HEK293T (cell line): Measurements from ENCODE around the gene ANO6.

Source experiments
- ARNT ChIP-seq: fragments of 450-650 bp; IDR thresholded peaks from 2 replicates; pipeline ENCODE4 v1.6.1; 2017; ENCODE audit warnings: mild to moderate bottlenecking
- BHLHE40 ChIP-seq: fragments of 450-650 bp; IDR thresholded peaks from 2 replicates; pipeline ENCODE4 v1.6.1; 2016; ENCODE audit warnings: mild to moderate bottlenecking, moderate library complexity, borderline replicate concordance
- CTBP1 ChIP-seq: fragments of 450-650 bp; IDR thresholded peaks from 2 replicates; pipeline ENCODE4 v1.6.1; 2016; ENCODE audit warnings: borderline replicate concordance
- ELF4 ChIP-seq: fragments of 450-650 bp; IDR thresholded peaks from 2 replicates; pipeline ENCODE4 v1.6.1; 2017; ENCODE audit warnings: antibody characterized with exemption
- FOXA1 ChIP-seq: fragments of 450-650 bp; IDR thresholded peaks from 2 replicates; pipeline ENCODE4 v1.6.1; 2016; ENCODE audit warnings: mild to moderate bottlenecking
- FOXK2 ChIP-seq: fragments of 450-650 bp; IDR thresholded peaks from 2 replicates; pipeline ENCODE4 v1.6.1; 2016; ENCODE audit warnings: mild to moderate bottlenecking
- FOXM1 ChIP-seq: fragments of 450-650 bp; IDR thresholded peaks from 2 replicates; pipeline ENCODE4 v1.6.1; 2017; ENCODE audit warnings: mild to moderate bottlenecking, borderline replicate concordance
- HDGF ChIP-seq: fragments of 450-650 bp; IDR thresholded peaks from 2 replicates; pipeline ENCODE4 v1.6.1; 2017; ENCODE audit warnings: antibody characterized with exemption, borderline replicate concordance
- L3MBTL2 ChIP-seq: fragments of 450-650 bp; conservative IDR thresholded peaks from 2 replicates; pipeline ENCODE4 v1.6.1; 2016; ENCODE audit warnings: mild to moderate bottlenecking
- LEF1 ChIP-seq: fragments of 450-650 bp; IDR thresholded peaks from 2 replicates; pipeline ENCODE4 v1.6.1; 2017; ENCODE audit warnings: mild to moderate bottlenecking, borderline replicate concordance
- SP1 ChIP-seq: fragments of 450-650 bp; IDR thresholded peaks from 2 replicates; pipeline ENCODE4 v1.6.1; 2017
- SUZ12 ChIP-seq: fragments of 450-650 bp; IDR thresholded peaks from 2 replicates; pipeline ENCODE4 v1.6.1; 2016; ENCODE audit warnings: mild to moderate bottlenecking
- TARDBP ChIP-seq: fragments of 450-650 bp; IDR thresholded peaks from 2 replicates; pipeline ENCODE4 v1.6.1; 2016
- ZNF384 ChIP-seq: fragments of 450-650 bp; IDR thresholded peaks from 2 replicates; pipeline ENCODE4 v1.6.1; 2016

DNA sequence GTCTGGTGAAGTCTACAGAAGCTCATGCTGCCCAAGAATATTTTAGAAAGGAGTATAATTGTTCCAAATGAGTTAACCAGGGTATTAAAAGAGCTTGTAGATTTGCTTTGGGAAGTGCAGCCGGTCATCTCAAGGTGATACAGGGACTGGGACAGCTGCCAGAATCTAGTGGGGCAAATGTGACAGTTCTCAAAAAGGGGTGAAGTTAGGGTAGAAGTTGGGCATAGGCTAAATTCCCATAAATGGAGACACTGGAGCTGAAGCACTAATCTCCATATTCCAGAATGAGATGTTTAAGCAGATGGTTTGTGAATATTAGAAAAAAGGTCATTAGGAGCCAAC is 94.7 kb downstream of the ANO6 start:
- no peak for TF ChIP-seq ELF4
- TF ChIP-seq FOXK2: no peak
- no peak for TF ChIP-seq SUZ12
- no peak for TF ChIP-seq CTBP1
- no peak for TF ChIP-seq SP1
- no peak for TF ChIP-seq ARNT
- TF ChIP-seq FOXM1: no peak
- no peak for TF ChIP-seq LEF1
- TF ChIP-seq FOXA1: no peak
- TF ChIP-seq ZNF384: no peak
- no peak for TF ChIP-seq TARDBP
- no peak for TF ChIP-seq HDGF
- TF ChIP-seq BHLHE40: no peak
- TF ChIP-seq L3MBTL2: no peak
